ENCODE measurements around the gene GRK6. TPM values are rescaled to one million over a fixed set of nuclear protein-coding genes. Genes with fewer than 3 reads are reported as not detected.

Gene GRK6
- total RNA-seq, 4 donors from 2014 or later: 29.1 to 62.2 (median 37.1) TPM

DNA sequence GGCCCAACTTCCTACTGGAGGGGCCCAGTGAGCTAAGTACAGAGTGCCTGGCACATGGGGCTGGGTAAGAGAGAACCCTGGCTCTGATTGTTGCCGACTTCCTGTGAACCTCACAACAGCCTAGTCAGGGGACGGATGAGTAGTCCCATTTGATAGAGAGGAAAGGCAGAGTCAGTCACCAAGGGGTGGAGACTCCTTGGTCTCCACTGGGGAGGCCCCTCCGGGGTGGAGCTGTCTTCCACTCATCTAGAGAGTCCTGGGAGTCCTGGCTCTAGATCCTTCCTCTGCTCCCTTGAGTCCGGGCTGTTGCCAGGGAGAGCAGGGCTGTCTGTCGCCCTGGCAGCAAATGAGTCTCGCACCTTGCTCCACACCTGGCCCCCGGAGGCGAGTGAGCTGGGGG, 8.0 kb downstream of the GRK6 start:
- no peak for DNase-seq (ENCODE audit: low spot score in 2 of 2)
- H3K36me3 ChIP-seq: peaks cover 62% of the 10 kb centered on the region
- TF ChIP-seq POLR2AphosphoS5 (IDR thresholded peaks at IDR 0.05) (no peak), POLR2A (IDR thresholded peaks at IDR 0.05) (no peak), EP300 (IDR thresholded peaks at IDR 0.05) (no peak)
- TF ChIP-seq, protein P1, sequence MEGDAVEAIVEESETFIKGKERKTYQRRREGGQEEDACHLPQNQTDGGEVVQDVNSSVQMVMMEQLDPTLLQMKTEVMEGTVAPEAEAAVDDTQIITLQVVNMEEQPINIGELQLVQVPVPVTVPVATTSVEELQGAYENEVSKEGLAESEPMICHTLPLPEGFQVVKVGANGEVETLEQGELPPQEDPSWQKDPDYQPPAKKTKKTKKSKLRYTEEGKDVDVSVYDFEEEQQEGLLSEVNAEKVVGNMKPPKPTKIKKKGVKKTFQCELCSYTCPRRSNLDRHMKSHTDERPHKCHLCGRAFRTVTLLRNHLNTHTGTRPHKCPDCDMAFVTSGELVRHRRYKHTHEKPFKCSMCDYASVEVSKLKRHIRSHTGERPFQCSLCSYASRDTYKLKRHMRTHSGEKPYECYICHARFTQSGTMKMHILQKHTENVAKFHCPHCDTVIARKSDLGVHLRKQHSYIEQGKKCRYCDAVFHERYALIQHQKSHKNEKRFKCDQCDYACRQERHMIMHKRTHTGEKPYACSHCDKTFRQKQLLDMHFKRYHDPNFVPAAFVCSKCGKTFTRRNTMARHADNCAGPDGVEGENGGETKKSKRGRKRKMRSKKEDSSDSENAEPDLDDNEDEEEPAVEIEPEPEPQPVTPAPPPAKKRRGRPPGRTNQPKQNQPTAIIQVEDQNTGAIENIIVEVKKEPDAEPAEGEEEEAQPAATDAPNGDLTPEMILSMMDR (IDR thresholded peaks at IDR 0.05): no peak
- H3K9me3 ChIP-seq: no peaks in the 10 kb centered on the region
- H3K27ac ChIP-seq: no peak overlapping the region
- H3K27me3 ChIP-seq: no peaks in the 10 kb centered on the region
- peaks cover 49% of the 10 kb centered on the region for H3K4me1 ChIP-seq
- WGBS: 90% methylated on average over 2 of the region's 8 CpGs
- no peak overlapping the region for H3K4me3 ChIP-seq

DNA sequence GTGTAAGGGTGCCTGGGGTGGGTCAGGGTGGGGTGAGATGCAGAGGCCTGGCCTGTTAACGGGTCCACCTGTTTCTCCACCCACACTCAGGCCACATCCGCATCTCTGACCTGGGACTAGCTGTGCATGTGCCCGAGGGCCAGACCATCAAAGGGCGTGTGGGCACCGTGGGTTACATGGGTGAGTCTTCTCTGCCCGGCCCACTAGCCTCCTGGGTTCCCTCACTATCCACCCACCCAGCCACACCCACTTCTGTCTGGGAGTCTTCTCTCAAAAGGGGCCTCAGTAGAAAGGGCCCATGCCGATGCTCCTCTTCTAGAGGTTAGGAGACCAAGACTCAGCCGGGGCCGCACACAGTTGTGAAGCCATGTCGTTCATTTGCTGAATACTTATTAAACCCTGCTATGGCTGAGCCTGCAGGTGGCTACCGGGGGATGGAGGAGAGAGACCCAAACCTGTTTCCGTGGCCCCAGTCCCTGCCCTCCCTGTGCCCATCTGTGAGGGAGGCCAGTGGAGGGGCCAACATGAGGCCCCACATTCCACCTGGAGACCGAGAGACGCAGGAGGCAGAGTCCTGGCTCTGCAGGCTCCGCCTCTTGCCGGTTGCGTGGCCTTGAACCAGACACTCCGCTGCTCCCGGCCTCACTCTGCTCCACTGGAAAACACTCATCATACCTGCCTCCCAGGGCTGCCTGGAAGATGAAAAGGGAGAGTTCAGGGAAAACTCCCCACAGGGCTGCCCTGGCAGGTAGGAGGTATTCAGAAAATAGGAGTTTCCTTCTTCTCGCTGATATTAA, 8.7 kb downstream of the GRK6 start:
- H3K27me3 ChIP-seq: no peaks in the 10 kb centered on the region
- DNase-seq (ENCODE audit: low spot score in 2 of 2): no peak
- no peak overlapping the region for H3K4me3 ChIP-seq
- no peak for TF ChIP-seq EP300 (IDR thresholded peaks at IDR 0.05)
- TF ChIP-seq POLR2AphosphoS5 (IDR thresholded peaks at IDR 0.05): no peak
- no peak for TF ChIP-seq POLR2A (IDR thresholded peaks at IDR 0.05)
- TF ChIP-seq, protein P1 (IDR thresholded peaks at IDR 0.05): no peak
- H3K36me3 ChIP-seq: peaks cover 62% of the 10 kb centered on the region
- WGBS: 76% methylated on average over 11 of the region's 20 CpGs
- no peaks in the 10 kb centered on the region for H3K9me3 ChIP-seq
- H3K27ac ChIP-seq: no peak overlapping the region
- H3K4me1 ChIP-seq: peaks cover 42% of the 10 kb centered on the region

DNA sequence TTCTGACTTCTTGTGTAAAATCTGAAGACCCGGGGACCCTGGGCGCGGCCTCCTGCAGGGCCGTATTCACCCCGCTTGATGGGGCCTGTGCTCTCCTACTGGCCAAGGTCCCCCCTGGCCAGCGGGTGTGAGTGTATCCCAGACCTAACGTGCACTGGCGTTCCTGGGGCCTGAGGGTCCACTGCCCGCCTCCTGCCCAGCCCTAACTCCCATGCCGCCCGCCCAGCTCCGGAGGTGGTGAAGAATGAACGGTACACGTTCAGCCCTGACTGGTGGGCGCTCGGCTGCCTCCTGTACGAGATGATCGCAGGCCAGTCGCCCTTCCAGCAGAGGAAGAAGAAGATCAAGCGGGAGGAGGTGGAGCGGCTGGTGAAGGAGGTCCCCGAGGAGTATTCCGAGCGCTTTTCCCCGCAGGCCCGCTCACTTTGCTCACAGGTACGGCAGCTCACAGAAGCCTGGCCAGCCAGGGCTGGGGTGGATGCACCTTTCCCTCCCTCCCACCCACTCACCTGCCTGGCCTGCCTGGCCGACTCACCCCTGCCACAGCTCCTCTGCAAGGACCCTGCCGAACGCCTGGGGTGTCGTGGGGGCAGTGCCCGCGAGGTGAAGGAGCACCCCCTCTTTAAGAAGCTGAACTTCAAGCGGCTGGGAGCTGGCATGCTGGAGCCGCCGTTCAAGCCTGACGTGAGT, 9.5 kb downstream of the GRK6 start:
- TF ChIP-seq POLR2A (IDR thresholded peaks at IDR 0.05) (no peak), POLR2AphosphoS5 (IDR thresholded peaks at IDR 0.05) (no peak), EP300 (IDR thresholded peaks at IDR 0.05) (no peak)
- TF ChIP-seq, protein P1 (IDR thresholded peaks at IDR 0.05): no peak
- peaks cover 34% of the 10 kb centered on the region for H3K4me1 ChIP-seq
- 92% methylated on average over 30 of the region's 37 CpGs for WGBS
- H3K4me3 ChIP-seq: no peak overlapping the region
- peaks cover 69% of the 10 kb centered on the region for H3K36me3 ChIP-seq
- H3K9me3 ChIP-seq: no peaks in the 10 kb centered on the region
- H3K27ac ChIP-seq: no peak overlapping the region
- no peak for DNase-seq (ENCODE audit: low spot score in 2 of 2)
- no peaks in the 10 kb centered on the region for H3K27me3 ChIP-seq

DNA sequence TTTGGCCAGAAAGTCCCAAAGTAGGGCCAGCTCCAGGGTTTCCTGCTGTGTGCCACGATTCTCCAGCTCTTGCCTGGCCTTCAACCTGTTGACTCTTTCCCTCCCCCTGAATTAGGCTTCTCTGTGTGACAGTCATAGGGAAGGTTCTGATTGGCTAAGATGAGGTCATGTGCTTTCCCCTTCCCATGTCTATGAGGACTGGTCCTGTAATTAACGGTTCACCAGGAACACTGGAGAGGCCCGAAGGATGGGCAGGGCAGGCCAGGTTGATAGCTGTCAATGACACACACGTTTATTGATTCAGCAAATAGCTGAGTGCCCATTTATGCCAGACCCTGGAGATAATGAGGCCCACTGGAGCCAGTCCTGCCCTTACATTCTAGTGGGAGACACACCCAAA, 11.1 kb downstream of the GRK6 start:
- H3K36me3 ChIP-seq: peaks cover 72% of the 10 kb centered on the region
- WGBS: 40% methylated on average over 4 of the region's 4 CpGs

More for the DNA sequence above, 11.1 kb downstream of the GRK6 start:
- Histone ChIP-seq H3K27me3 (no peaks in the 10 kb centered on the region), H3K27ac (no peak overlapping the region), H3K4me1 (peaks cover 18% of the 10 kb centered on the region), H3K9me3 (no peaks in the 10 kb centered on the region), H3K4me3 (no peak overlapping the region)
- DNase-seq (ENCODE audit: low spot score in 2 of 2): no peak
- TF ChIP-seq POLR2A (IDR thresholded peaks at IDR 0.05) (no peak), EP300 (IDR thresholded peaks at IDR 0.05) (no peak), POLR2AphosphoS5 (IDR thresholded peaks at IDR 0.05) (no peak)
- TF ChIP-seq, protein P1 (IDR thresholded peaks at IDR 0.05): no peak
